Left renal pelvis (tissue), 4 donors: ENCODE measurements around the gene C6orf136. TPM values are rescaled to one million over a fixed set of nuclear protein-coding genes. Genes with fewer than 3 reads are reported as not detected.

ENCODE experiments used
- DNase-seq, 4 donors: peaks; one replicate each; pipeline ENCODE4 v3.0.0-alpha.2; 2013; ENCODE audit warnings: low read depth in 4 of 4, low spot score in 3 of 4
- polyA plus RNA-seq, 4 donors: library from polyadenylated mRNA; unstranded; fragments of 120-200 nt; gene quantifications; one replicate each; pipeline ENCODE4 v1.2.1, GENCODE V29; 2013; ENCODE audit not compliant: insufficient read length in 4 of 4

Gene C6orf136
- polyA plus RNA-seq, 4 donors: 10.5 to 30.0 (median 24.5) TPM

DNA sequence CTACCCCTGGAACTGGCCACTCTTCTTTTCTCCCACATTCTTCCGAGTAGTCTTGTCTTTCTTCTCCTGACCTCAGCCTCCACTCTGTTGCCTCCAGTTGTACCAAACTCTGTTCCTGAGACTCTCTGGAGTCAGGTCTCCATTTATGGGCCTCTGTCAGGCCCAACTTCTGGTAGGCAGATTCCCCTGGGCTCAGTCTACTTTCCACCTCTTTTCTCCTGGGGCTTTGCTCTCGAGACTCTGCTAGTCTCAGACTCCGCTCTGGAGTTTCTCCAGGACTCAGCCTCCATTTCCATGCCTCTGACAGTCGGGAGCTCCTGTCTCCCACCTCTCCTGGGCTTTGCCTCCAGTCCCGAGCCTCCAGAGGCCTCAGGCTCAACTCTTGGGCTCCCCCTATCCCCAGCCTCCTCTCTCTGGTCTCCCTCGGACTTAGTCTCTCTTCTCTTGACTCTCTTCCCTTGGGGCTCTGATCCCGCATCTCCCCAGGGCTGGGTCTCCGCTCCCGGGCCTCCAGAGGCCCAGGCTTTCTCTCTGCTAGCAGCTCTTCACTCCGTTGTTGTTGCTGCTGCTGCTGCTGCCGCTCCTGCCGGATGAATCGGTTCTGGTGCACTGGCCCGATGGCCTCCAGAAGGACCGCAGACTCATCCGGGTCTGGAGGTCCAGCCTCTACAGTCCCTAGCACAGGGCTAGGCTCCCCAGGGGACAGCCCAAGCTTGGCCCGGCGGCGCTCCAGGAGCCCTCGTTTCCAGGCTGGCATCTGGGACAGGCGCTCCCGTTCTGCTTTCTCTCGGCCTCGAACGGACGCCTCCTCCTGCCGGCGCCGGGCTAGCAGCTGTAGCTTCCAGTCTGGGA lies 38.5 kb downstream of the C6orf136 start:
- DNase-seq: no peak

DNA sequence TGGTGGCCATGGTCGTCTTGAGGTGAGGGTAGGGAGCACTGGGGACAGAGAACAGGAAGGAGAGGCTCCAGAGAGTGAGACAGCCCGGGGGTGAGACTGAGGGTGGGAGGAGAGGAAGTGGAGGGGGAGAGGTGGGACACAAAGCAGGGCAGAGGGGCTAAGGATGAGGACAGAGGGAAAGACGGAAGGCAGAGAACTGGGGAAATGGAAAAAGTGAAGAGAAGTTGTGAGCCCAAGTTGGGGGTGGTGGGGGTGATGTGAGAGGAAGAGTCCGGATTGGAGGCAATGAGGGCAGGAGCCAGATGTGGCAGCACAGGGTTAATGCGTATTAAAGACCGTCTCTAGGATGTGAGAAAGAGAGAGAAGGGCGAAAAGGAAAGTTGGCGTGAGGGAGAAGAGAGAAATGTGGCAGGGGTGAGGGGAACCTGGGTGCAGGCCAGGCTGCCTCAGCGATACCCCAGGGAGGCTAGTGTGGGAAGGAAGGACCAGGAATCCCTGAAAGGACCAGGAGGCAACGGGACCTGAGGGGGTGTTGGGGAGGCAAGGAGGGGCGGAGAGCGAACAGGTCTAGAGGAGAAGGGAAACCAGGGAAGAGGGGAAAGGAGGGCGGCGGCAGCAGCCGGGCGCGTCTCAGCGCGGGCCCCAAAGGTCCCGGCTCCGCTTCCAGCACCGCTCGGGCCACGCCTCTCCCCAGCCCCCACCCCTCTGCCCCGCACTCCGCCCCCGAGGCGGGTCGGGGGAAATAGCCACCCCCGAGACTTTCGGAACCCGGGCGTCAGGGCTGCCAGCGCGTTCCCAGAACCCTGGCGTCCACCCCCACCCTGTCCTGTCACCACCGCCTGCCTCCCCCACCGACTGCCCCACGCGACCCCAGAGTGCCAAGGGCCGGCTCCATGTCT lies 39.3 kb downstream of the C6orf136 start, which contains the start of gene PPP1R18:
Gene PPP1R18 (minus strand): TSS at position 637 of the 899 bp plus-strand sequence. CDS start 627 bp downstream, at position 10.
- no peak for DNase-seq

DNA sequence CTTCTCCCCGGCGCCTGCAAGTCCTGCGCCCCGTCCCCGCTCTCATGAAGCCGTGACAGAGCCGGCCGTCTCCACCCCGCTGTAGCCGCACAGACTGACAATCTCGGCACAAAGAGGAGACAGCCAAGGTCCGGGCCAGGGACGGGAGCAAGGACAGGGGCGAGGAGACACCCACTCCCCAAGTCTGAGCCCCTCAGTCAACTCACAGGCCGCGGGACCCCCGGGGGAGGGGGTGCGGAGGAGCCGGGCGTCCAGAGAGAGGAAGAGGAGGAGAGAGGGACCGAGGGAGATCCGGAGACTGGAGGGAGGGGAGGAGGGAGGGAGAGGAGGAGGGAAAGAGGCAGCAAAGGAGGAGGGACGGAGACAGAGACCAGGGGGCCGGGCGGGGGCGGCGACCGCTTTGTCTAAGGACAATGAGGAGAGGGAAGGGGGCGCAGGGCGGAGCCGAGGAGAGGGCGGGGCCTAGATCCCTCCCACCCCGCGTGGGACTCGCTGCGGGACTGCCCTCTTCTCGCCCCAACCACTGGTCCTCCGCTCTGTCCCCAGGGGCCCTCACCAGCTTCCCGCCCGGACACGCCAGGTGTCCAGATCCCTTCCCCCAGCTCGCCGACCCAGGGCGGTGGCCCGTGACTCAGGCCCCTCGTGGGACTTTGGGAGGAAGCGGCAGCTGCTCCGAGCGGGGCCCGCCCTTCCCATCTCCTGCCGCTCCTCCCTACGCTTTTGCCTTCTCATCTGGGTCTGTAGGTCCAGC lies 40.1 kb downstream of the C6orf136 start:
- peak; percentile 78 to 85 (median 80) for DNase-seq

DNA sequence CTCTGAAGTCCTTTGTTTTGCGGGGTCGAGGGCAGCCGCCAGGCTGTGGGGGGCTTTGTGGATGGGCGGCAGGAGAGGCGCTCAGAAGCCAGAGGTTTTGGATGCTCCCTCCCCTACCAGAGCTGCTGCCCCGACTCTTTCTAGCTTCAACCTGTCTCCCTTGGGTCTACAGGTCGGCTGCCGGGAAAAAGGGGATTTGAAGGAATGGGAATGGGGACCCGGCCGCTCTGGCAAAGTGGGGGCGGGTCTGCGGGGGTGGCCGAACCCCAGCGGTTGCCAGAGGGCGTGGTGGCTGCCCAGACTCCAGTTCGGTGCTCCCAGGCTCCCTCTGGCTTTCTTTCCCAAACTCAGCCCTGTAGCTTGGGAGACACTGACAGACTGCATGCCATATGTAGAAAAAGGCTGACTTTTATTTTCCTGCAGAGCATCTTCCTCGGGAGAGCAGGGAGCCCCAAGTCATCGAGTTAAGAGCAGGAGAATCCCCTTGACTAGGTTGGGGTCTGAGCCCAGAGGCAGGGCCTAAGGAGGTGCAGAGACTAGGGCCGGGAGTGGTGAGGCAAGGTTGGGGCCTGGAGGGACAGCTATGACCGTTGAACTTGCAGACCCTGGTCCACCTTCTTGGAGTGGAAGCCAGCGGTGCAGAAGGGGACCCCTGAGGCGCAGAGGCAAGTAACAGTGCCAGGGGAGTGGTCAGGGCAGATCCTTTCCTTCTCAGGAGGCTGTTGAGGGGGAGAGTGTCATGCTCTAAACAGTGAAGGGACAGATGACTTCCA lies 40.9 kb downstream of the C6orf136 start:
- no peak for DNase-seq

DNA sequence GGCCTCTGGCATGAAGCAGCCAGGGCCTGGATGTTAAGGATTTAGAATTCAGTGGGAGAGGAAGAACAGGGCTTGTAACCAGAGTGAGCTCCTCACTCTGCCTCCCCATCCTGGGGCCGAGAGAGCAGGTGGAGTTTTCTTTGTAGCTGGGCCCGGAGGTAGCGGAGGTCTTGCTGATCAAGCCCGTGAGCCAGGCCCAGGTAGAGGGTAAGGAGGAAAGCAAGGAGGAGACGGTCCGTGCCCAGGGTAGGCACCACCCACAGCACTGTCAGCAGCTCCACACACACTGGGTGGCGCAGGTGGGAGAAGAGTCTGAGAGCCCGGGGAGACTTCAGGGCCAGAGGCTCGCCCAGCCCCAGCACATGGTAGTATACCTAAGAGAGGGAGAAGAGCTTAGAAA lies 41.6 kb downstream of the C6orf136 start:
- no peak for DNase-seq

DNA sequence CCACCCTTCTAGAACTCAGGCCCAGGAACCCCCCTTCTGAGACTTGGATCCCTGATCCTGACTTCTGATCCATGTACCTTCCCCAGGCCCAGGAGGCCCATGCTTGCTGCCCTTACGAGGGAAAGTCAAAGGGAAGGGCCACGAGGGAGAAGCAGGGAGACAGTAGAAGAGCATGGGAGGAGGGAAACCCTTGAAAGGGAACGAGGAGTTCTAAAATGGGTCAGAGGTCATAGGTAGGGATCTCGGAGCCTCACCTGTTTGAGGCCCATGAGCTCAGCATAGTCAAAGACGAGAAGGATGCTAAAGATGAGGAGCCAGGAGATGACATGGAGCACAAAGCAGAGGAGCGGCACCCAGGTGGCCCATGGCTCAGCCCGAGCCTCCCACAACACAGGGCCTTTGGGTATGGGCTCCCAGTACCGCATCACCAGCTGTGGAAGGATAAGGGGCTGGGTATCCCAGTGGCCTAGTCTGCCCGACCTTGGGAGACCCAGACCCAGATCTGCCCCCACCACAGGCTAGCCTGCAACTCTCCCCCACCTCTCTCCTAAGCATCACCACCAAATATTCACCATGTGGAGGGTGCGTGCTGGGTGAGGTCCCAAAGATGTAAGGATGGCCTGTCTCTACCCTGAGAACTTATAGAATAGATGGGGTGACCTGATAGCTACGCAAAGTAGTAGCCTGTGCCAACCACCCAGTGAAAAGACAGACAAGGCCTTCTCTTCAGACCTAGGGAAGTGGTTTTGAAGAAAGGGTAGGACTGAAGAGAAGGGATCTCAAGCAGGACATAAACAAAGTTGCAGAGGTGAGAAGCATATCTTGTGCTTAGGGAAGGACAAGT lies 42.3 kb downstream of the C6orf136 start:
- DNase-seq: no peak

DNA sequence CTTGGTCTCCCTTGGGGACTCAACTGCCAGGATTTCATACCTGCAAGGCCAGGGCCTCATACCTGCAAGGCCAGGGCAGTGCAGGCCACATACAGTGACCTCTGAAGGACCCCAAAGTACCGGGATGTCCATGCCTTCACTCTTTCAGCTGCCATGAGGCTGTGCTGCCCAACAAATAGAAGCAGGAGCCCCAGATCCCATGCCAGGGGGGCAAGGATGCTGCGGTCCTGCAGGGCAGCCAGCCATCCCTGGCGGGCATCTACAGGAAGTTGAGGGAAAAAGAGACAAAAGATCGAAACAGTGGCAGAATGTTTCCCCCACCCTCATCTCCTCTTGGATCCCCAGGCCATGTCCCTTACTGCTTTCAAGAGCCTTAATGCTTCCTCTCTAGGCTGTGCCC lies 43.1 kb downstream of the C6orf136 start:
- DNase-seq: no peak

DNA sequence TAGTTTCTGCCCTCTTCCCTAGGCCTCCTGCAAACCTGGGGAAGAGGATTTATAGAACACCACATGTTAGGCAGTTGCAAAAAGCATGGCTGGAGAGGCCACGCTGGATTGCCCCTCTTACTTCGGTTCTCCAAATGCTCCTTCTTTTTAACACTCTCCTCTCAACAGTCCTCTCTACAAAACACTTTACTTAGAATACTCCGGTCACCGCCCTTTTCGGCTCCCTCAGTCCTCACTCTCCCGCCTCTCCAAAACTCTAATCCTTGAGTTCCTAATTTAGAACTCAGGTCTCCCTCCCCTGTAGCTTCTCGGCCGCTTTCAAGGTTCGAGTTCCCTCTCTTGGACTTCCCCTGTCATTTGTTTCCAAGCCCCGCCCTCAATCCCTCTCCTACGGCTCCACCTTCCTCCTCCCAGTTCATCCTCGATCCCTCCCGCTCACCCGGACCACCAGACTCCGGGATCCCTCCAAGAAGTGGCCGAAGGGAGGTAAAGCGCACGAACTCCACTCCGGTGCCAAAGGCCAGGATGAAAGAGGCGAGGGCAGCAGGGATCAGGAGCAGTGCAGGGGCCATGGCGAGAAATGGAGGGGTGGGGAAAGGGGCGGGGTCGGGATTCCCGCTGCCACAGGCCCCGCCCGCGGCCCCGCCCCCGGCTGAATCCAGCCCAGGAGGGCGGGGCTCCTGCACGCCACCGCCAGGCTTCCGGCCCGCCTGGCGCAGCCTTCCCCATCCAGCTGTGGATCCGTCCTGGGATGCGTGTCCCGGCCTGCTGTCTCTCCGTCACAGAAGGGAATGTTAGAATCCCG lies 43.7 kb downstream of the C6orf136 start, which contains the start of gene NRM:
Gene NRM (minus strand): TSS at position 582 of the 805 bp plus-strand sequence. CDS start 10 bp downstream, at position 572.
- peak; percentile 78 to 86 (median 78) for DNase-seq

DNA sequence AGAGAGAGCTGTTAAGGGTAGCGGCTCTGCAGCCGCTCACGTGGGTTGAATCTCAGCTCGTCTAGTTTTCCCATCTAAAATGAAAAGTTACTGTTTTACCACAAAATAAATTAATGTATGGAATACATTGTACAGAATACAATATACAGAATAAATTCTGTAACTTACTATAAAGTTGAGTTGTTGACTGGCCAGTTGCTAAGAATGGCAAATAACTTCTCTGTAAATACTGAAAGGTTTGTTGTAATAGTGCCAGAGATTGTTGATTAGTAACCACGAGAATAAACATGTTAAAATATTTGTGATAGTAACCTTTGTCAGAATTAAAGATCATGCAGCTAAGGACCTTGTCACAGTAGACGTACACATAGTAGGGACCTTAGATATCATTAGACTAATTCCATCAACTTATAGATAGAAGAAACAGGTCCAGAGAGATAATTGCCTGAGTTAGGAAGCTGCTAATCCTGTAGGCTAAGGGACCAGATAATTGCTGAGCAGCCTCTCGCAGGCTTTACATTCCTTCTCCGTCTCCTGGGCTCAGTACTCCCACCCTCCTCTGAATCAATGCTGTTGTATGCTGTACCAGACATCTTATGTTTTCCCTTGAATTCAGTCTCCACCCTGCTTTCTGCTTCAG lies 44.4 kb downstream of the C6orf136 start:
- no peak for DNase-seq

DNA sequence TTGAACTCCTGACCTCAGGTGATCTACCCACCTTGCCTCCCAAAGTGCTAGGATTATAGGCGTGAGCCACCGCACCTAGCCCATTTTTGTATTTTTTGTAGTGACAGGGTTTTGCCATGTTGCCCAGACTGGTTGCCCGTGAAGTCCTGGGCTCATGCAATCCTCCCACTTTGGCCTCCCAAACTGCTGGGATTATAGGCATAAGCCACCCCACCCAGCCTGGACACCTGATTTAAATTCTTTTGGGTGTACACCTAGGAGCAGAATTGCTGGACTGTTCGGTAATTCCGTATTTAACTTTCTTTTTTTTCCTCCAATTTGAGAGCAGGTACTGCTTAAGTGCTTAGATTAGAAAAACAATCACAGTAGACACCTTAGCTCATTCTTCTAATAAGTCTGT lies 49.5 kb downstream of the C6orf136 start:
- DNase-seq: no peak

DNA sequence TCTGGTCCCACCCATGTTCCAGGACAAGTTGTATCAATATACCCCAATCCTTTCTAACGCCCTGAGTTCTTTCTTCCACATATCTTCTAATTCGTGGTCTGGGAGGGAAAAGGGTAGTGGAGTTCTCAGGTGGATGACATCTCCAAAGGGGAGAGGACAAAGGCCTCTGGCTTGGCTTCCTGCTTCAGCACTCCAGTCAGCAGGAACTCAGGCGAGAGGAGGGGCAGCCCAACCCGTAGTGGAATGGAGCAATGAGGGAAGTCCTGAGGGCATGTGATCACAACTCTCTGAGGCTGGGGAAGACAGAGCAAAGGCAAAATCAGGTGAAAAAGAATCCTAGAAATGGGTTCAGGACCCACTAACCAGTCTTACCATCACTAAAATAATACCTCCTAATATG lies 53.4 kb downstream of the C6orf136 start:
- DNase-seq: no peak

Other genes starting within 250 kb of the C6orf136 start
- 100 to 1,000 TPM; 105 to 113 (median 111) TPM for gene HLA-E, start 157.6 kb upstream of the C6orf136 start, polyA plus RNA-seq
- gene GNL1, start 90.6 kb upstream of the C6orf136 start, polyA plus RNA-seq: 100 to 1,000 TPM in 2 of 4 donors, 10 to 100 TPM in 2; 77.6 to 105 (median 93.8) TPM
- gene PRR3, start 89.8 kb upstream of the C6orf136 start, polyA plus RNA-seq: 10 to 100 TPM; 30.9 to 36.9 (median 33.2) TPM
- gene ABCF1, start 75.7 kb upstream of the C6orf136 start, polyA plus RNA-seq: 10 to 100 TPM; 55.7 to 74.9 (median 64.6) TPM
- 10 to 100 TPM; 38.1 to 65.7 (median 57.1) TPM for gene PPP1R10, start 29.9 kb upstream of the C6orf136 start, polyA plus RNA-seq
- 10 to 100 TPM; 35.3 to 63.8 (median 55.4) TPM for gene MRPS18B, start 29.3 kb upstream of the C6orf136 start, polyA plus RNA-seq
- gene ATAT1, start 20.3 kb upstream of the C6orf136 start, polyA plus RNA-seq: 10 to 100 TPM; 33.7 to 66.4 (median 39.8) TPM
- gene DHX16, start 25.9 kb downstream of the C6orf136 start, polyA plus RNA-seq: 10 to 100 TPM; 28.8 to 51.3 (median 41.2) TPM
- 10 to 100 TPM; 34.3 to 56.4 (median 40.2) TPM for gene PPP1R18, start 39.5 kb downstream of the C6orf136 start, polyA plus RNA-seq
- 10 to 100 TPM; 35.6 to 40.7 (median 38.1) TPM for gene NRM, start 43.9 kb downstream of the C6orf136 start, polyA plus RNA-seq
- gene MDC1, start 70.1 kb downstream of the C6orf136 start, polyA plus RNA-seq: 10 to 100 TPM; 34.7 to 49.0 (median 45.2) TPM
- 1,000 to 10,000 TPM; 1,126 to 1,457 (median 1,265) TPM for gene TUBB, start 73.2 kb downstream of the C6orf136 start, polyA plus RNA-seq
- gene FLOT1, start 95.6 kb downstream of the C6orf136 start, polyA plus RNA-seq: 100 to 1,000 TPM; 103 to 143 (median 138) TPM
- gene IER3, start 97.4 kb downstream of the C6orf136 start, polyA plus RNA-seq: 10 to 100 TPM; 17.5 to 23.5 (median 21.3) TPM
- 100 to 1,000 TPM in 3 of 4 donors, 10 to 100 TPM in 1; 55.6 to 201 (median 156) TPM for gene DDR1, start 237.4 kb downstream of the C6orf136 start, polyA plus RNA-seq